Mesenchymal stem cell (in vitro differentiated cells and primary cell): ENCODE results near the gene PLEKHG4B.

Experiments
- DNase-seq: peaks from one replicate; pipeline ENCODE4 v3.0.0-alpha.2; 2013
- H2AFZ ChIP-seq: one replicate; pipeline ENCODE4 v1.6.1; 2013; ENCODE audit warnings: low read depth, mild to moderate bottlenecking, control low read depth, inconsistent platforms, low read length, moderate library complexity
- H2AK5ac ChIP-seq: 2 replicates; pipeline ENCODE4 v1.6.1; 2013; ENCODE audit warnings: low read length, moderate library complexity, mild to moderate bottlenecking, inconsistent platforms; ENCODE audit not compliant: severe bottlenecking
- H2BK120ac ChIP-seq: one replicate; pipeline ENCODE4 v1.6.1; 2013; ENCODE audit warnings: low read depth, mild to moderate bottlenecking, inconsistent platforms, low read length, moderate library complexity
- H2BK12ac ChIP-seq, 2 experiments: one replicate each; pipeline ENCODE4 v1.6.1; 2013; ENCODE audit warnings: inconsistent platforms in 2 of 2, low read length in 2 of 2, mild to moderate bottlenecking in 2 of 2, moderate library complexity in 2 of 2, control low read depth in 1 of 2
- H2BK15ac ChIP-seq: one replicate; pipeline ENCODE4 v1.6.1; 2013; ENCODE audit warnings: mild to moderate bottlenecking, low read depth, inconsistent platforms; ENCODE audit not compliant: poor library complexity, severe bottlenecking
- H2BK5ac ChIP-seq: 2 replicates; pipeline ENCODE4 v1.6.1; 2013; ENCODE audit warnings: low read depth, mild to moderate bottlenecking, low read length, control low read depth, inconsistent platforms; ENCODE audit not compliant: poor library complexity, severe bottlenecking
- H3K14ac ChIP-seq, 2 experiments: one replicate each; pipeline ENCODE4 v1.6.1; 2013; ENCODE audit warnings: inconsistent platforms in 2 of 2, low read length in 2 of 2, control low read depth in 1 of 2, mild to moderate bottlenecking in 1 of 2, moderate library complexity in 1 of 2
- H3K18ac ChIP-seq, 2 experiments: one replicate each; pipeline ENCODE4 v1.6.1; 2013; ENCODE audit warnings: inconsistent platforms in 2 of 2, low read length in 2 of 2, control low read depth in 1 of 2, low read depth in 1 of 2, mild to moderate bottlenecking in 1 of 2
- H3K23ac ChIP-seq, 2 experiments: one replicate each; pipeline ENCODE4 v1.6.1; 2013; ENCODE audit warnings: inconsistent platforms in 2 of 2, low read length in 2 of 2, mild to moderate bottlenecking in 2 of 2, moderate library complexity in 2 of 2, control low read depth in 1 of 2
- H3K27ac ChIP-seq: 2 replicates; pipeline ENCODE4 v1.5.1; 2013; ENCODE audit warnings: mild to moderate bottlenecking, moderate library complexity, low read length, control low read depth, inconsistent platforms; ENCODE audit not compliant: poor library complexity, severe bottlenecking
- H3K27me3 ChIP-seq, 2 experiments: 2 replicates each; pipeline versions ENCODE4 v1.6.1 to v1.7.0; 2013; ENCODE audit warnings: low read length in 2 of 2, mild to moderate bottlenecking in 2 of 2, moderate library complexity in 2 of 2, control low read depth in 1 of 2, inconsistent platforms in 1 of 2; ENCODE audit not compliant: control insufficient read depth in 1 of 2, insufficient read depth in 1 of 2
- H3K36me3 ChIP-seq, 2 experiments: 2 replicates each; pipeline versions ENCODE4 v1.6.1 to v1.7.0; 2013; ENCODE audit warnings: low read length in 2 of 2, control low read depth in 1 of 2, inconsistent platforms in 1 of 2, low read depth in 1 of 2, mild to moderate bottlenecking in 1 of 2; ENCODE audit not compliant: insufficient read depth in 2 of 2, control insufficient read depth in 1 of 2
- H3K4ac ChIP-seq, 2 experiments: one replicate each; pipeline ENCODE4 v1.6.1; 2013; ENCODE audit warnings: inconsistent platforms in 2 of 2, low read length in 2 of 2, mild to moderate bottlenecking in 2 of 2, moderate library complexity in 2 of 2, control low read depth in 1 of 2, low read depth in 1 of 2
- H3K4me1 ChIP-seq: 2 replicates; pipeline ENCODE4 v1.6.1; 2013; ENCODE audit warnings: low read depth, low read length, control low read depth; ENCODE audit not compliant: control insufficient read depth, insufficient read depth
- H3K4me2 ChIP-seq: 2 replicates; pipeline ENCODE4 v1.6.1; 2013; ENCODE audit warnings: low read length, mild to moderate bottlenecking, inconsistent platforms; ENCODE audit not compliant: poor library complexity, severe bottlenecking
- H3K4me3 ChIP-seq, 2 experiments: 2 replicates each; pipeline versions ENCODE4 v1.5.1 to v1.7.0; 2013; ENCODE audit warnings: low read length in 2 of 2, mild to moderate bottlenecking in 2 of 2, control low read depth in 1 of 2, low read depth in 1 of 2; ENCODE audit not compliant: insufficient read depth in 1 of 2
- H3K79me1 ChIP-seq: replicated peaks from 2 replicates; pipeline ENCODE4 v1.6.1; 2013; ENCODE audit warnings: mild to moderate bottlenecking, control low read depth, low read length, inconsistent platforms; ENCODE audit not compliant: poor library complexity, severe bottlenecking
- H3K9ac ChIP-seq: 2 replicates; pipeline ENCODE4 v1.7.0; 2013; ENCODE audit warnings: mild to moderate bottlenecking, low read length, moderate library complexity
- H3K9me3 ChIP-seq: 2 replicates; pipeline ENCODE4 v1.7.0; 2013; ENCODE audit warnings: mild to moderate bottlenecking, low read length; ENCODE audit not compliant: control insufficient read depth
- H4K8ac ChIP-seq: one replicate; pipeline ENCODE4 v1.6.1; 2013; ENCODE audit warnings: inconsistent platforms, mild to moderate bottlenecking, low read length, moderate library complexity
- H4K91ac ChIP-seq: one replicate; pipeline ENCODE4 v1.6.1; 2013; ENCODE audit warnings: mild to moderate bottlenecking, low read length, inconsistent platforms
- WGBS: methylation state at CpG from one replicate; pipeline ENCODE4 v1.1.7; 2013; ENCODE audit warnings: mixed read lengths; 5-methylcytosine and 5-hydroxymethylcytosine counted together

PLEKHG4B gene

GRCh38 chr5:167511-167910 is 75.5 kb downstream of the PLEKHG4B start:
- H3K18ac ChIP-seq, result no peak overlapping the region
- peaks cover 26% of the 10 kb centered on the region for H3K4me1 ChIP-seq
- H3K79me1 ChIP-seq, result no peaks in the 10 kb centered on the region
- no peak overlapping the region for H2BK5ac ChIP-seq
- peak; percentile 59 for DNase-seq
- no peak overlapping the region for H2AFZ ChIP-seq
- H4K8ac ChIP-seq, result no peak overlapping the region
- no peaks in the 10 kb centered on the region for H3K9me3 ChIP-seq
- H3K4me2 ChIP-seq, result no peak overlapping the region
- H2BK120ac ChIP-seq, result no peak overlapping the region
- H2BK12ac ChIP-seq, result peak overlapping the region in 1 of 2 experiments; percentile 52
- H3K27ac ChIP-seq, result no peak overlapping the region
- H3K14ac ChIP-seq, result no peak overlapping the region
- H3K4me3 ChIP-seq, result no peak overlapping the region
- H3K9ac ChIP-seq, result peak overlapping the region; percentile 11
- 89% methylated on average over 7 of the region's 7 CpGs for WGBS
- H3K23ac ChIP-seq, result no peak overlapping the region
- no peak overlapping the region for H2AK5ac ChIP-seq
- peaks cover 0 to 23% of the 10 kb centered on the region in 2 experiments for H3K27me3 ChIP-seq
- peak overlapping the region; percentile 30 for H2BK15ac ChIP-seq
- H3K4ac ChIP-seq, result no peak overlapping the region
- H3K36me3 ChIP-seq, result no peaks in the 10 kb centered on the region
- no peak overlapping the region for H4K91ac ChIP-seq

GRCh38 chr5:167982-168660 is 76.2 kb downstream of the PLEKHG4B start:
- peak overlapping the region in 1 of 2 experiments; percentile 47 for H3K4ac ChIP-seq
- no peak overlapping the region for H2BK120ac ChIP-seq
- peak overlapping the region; percentile 31 to 57 for H3K18ac ChIP-seq
- peak overlapping the region; percentile 2 for H2BK5ac ChIP-seq
- peak overlapping the region; percentile 64 for H3K27ac ChIP-seq
- H4K8ac ChIP-seq, result no peak overlapping the region
- no peaks in the 10 kb centered on the region for H3K36me3 ChIP-seq
- DNase-seq, result peak; percentile 96
- no peak overlapping the region for H2BK15ac ChIP-seq
- H2BK12ac ChIP-seq, result peak overlapping the region; percentile 14 to 89
- H3K27me3 ChIP-seq, result peaks cover 0 to 24% of the 10 kb centered on the region in 2 experiments
- no peaks in the 10 kb centered on the region for H3K79me1 ChIP-seq
- 73% methylated on average over 17 of the region's 18 CpGs for WGBS
- H2AFZ ChIP-seq, result no peak overlapping the region
- peak overlapping the region in 1 of 2 experiments; percentile 55 for H3K4me3 ChIP-seq
- no peak overlapping the region for H3K4me2 ChIP-seq
- H2AK5ac ChIP-seq, result peak overlapping the region; percentile 86
- H4K91ac ChIP-seq, result peak overlapping the region; percentile 48
- H3K14ac ChIP-seq, result peak overlapping the region in 1 of 2 experiments; percentile 73
- peaks cover 26% of the 10 kb centered on the region for H3K4me1 ChIP-seq
- H3K23ac ChIP-seq, result no peak overlapping the region
- no peaks in the 10 kb centered on the region for H3K9me3 ChIP-seq
- H3K9ac ChIP-seq, result peak overlapping the region; percentile 11

GRCh38 chr5:169071-169727 is 77.2 kb downstream of the PLEKHG4B start:
- Histone ChIP-seq H2BK12ac (peak overlapping the region in 1 of 2 experiments; percentile 70), H3K27ac (no peak overlapping the region), H2BK15ac (no peak overlapping the region), H4K91ac (no peak overlapping the region), H3K4me1 (peaks cover 26% of the 10 kb centered on the region), H3K4me3 (no peak overlapping the region), H3K79me1 (no peaks in the 10 kb centered on the region), H2BK120ac (no peak overlapping the region), H3K36me3 (no peaks in the 10 kb centered on the region), H2BK5ac (no peak overlapping the region), H4K8ac (no peak overlapping the region), H3K4me2 (no peak overlapping the region), H3K27me3 (peaks cover 0 to 25% of the 10 kb centered on the region in 2 experiments), H3K18ac (no peak overlapping the region), H2AFZ (no peak overlapping the region), H3K23ac (no peak overlapping the region), H3K9ac (no peak overlapping the region), H3K9me3 (no peaks in the 10 kb centered on the region), H3K4ac (no peak overlapping the region), H2AK5ac (peak overlapping the region; percentile 56), H3K14ac (no peak overlapping the region)
- DNase-seq, result no peak
- 90% methylated on average over 32 of the region's 32 CpGs for WGBS

- 96% methylated on average over 12 of the region's 12 CpGs for WGBS
- Histone ChIP-seq H3K9ac (no peak overlapping the region), H4K8ac (no peak overlapping the region), H3K79me1 (no peaks in the 10 kb centered on the region), H3K27me3 (peaks cover 0 to 29% of the 10 kb centered on the region in 2 experiments), H3K4me2 (no peak overlapping the region), H2BK120ac (no peak overlapping the region), H2AFZ (no peak overlapping the region), H3K4me1 (peaks cover 26% of the 10 kb centered on the region), H2BK5ac (no peak overlapping the region), H3K4me3 (no peak overlapping the region), H3K4ac (no peak overlapping the region), H3K27ac (no peak overlapping the region), H2BK12ac (no peak overlapping the region), H2AK5ac (peak overlapping the region; percentile 56), H4K91ac (no peak overlapping the region), H3K14ac (no peak overlapping the region), H3K9me3 (no peaks in the 10 kb centered on the region), H2BK15ac (no peak overlapping the region), H3K18ac (no peak overlapping the region), H3K36me3 (no peaks in the 10 kb centered on the region), H3K23ac (no peak overlapping the region)
- DNase-seq, result no peak
Measured at GRCh38 chr5:169728-170094, 77.7 kb downstream of the PLEKHG4B start.
